Measurements from ENCODE around the gene NLK. TPM values are rescaled to one million over a fixed set of nuclear protein-coding genes. Genes with fewer than 3 reads are reported as not detected.

Gene NLK
- total RNA-seq, 1 donor: 10.5 TPM

DNA sequence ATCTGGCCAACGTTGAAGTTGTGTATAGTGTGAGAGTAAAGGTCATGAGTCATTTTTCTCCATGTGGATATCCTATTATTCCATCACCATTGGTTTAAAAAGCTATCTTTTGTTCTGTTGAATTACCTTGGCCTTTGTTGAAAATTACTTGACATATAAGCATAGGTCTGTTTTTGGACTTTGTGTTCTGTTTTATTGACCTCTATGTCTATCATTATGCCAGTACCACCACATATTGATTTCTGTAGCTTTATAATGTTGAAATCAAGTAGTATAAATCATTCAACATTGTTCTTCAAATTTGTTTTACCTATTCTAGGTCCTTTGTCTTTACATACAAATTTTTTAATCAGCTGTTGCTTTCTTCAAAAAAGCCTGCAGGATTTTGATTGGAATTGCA lies 58.5 kb downstream of the NLK start:
- Histone ChIP-seq H4K20me1 (ENCODE audit: insufficient read depth, low read length) (no peaks in the 10 kb centered on the region), H3K9me3 (ENCODE audit: low read depth, low read length) (no peaks in the 10 kb centered on the region), H3K27ac (ENCODE audit: low read depth, low read length) (no peak overlapping the region), H3K36me3 (ENCODE audit: insufficient read depth, low read length) (no peaks in the 10 kb centered on the region), H3K4me3 (ENCODE audit: insufficient read depth, low read length) (no peak overlapping the region), H3K4me1 (ENCODE audit: insufficient read depth, low read length) (no peaks in the 10 kb centered on the region), H2AFZ (ENCODE audit: low read length) (no peak overlapping the region), H3K27me3 (ENCODE audit: insufficient read depth, low read length) (no peaks in the 10 kb centered on the region), H3K4me2 (ENCODE audit: insufficient read depth, low read length) (no peak overlapping the region), H3K79me2 (ENCODE audit: insufficient read depth, low read length) (peaks cover 45% of the 10 kb centered on the region)
- TF ChIP-seq, protein P1, sequence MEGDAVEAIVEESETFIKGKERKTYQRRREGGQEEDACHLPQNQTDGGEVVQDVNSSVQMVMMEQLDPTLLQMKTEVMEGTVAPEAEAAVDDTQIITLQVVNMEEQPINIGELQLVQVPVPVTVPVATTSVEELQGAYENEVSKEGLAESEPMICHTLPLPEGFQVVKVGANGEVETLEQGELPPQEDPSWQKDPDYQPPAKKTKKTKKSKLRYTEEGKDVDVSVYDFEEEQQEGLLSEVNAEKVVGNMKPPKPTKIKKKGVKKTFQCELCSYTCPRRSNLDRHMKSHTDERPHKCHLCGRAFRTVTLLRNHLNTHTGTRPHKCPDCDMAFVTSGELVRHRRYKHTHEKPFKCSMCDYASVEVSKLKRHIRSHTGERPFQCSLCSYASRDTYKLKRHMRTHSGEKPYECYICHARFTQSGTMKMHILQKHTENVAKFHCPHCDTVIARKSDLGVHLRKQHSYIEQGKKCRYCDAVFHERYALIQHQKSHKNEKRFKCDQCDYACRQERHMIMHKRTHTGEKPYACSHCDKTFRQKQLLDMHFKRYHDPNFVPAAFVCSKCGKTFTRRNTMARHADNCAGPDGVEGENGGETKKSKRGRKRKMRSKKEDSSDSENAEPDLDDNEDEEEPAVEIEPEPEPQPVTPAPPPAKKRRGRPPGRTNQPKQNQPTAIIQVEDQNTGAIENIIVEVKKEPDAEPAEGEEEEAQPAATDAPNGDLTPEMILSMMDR (IDR thresholded peaks at IDR 0.05; ENCODE audit: extremely low read depth, low read depth, low read length): no peak
- peak; percentile 21 for DNase-seq (ENCODE audit: insufficient read length, low spot score, missing footprints)

DNA sequence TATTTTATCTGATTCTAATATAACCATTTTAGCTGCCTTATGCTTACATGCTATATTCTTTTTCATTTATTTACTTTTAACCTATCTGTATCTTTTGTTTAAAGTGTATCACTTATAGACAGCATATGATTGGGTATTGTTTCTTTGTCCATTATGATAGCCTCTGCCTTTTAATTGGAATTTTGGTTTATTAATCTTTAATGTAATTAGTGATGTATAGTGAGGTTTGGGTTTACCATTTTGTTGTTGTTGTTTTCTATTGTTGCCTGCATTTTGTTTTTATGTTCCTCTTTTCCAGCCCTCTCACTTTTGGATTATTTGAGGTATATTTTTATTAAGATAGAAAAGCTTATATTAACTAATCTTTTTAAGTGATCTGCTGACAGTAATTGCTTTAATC lies 59.4 kb downstream of the NLK start:
- Histone ChIP-seq H3K9me3 (ENCODE audit: low read depth, low read length) (no peaks in the 10 kb centered on the region), H2AFZ (ENCODE audit: low read length) (no peak overlapping the region), H3K79me2 (ENCODE audit: insufficient read depth, low read length) (peaks cover 37% of the 10 kb centered on the region), H3K36me3 (ENCODE audit: insufficient read depth, low read length) (no peaks in the 10 kb centered on the region), H3K4me3 (ENCODE audit: insufficient read depth, low read length) (no peak overlapping the region), H4K20me1 (ENCODE audit: insufficient read depth, low read length) (no peaks in the 10 kb centered on the region), H3K4me2 (ENCODE audit: insufficient read depth, low read length) (no peak overlapping the region), H3K27ac (ENCODE audit: low read depth, low read length) (no peak overlapping the region), H3K4me1 (ENCODE audit: insufficient read depth, low read length) (no peaks in the 10 kb centered on the region), H3K27me3 (ENCODE audit: insufficient read depth, low read length) (no peaks in the 10 kb centered on the region)
- no peak for DNase-seq (ENCODE audit: insufficient read length, low spot score, missing footprints)
- TF ChIP-seq, protein P1 (IDR thresholded peaks at IDR 0.05; ENCODE audit: extremely low read depth, low read depth, low read length): no peak

DNA sequence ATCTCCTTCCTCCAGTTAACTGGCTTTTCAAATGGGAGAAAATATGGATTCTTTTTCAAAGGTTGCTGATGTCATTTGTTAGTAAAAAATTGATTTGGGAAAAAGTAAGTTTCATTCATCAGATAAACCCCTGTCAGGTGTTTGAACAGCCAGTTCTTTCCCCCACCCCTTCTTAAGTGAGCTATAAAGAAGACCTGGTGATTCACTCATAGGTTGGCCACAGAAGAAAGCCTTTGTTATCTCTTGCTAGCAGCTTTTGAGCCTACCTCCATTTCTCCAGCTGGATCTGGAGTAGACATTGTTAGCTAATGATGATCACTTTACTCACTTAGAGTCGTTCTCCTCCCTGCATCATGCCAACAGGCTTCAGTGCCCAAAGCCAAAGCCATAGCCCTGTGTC lies 63.0 kb downstream of the NLK start:
- TF ChIP-seq, protein P1 (IDR thresholded peaks at IDR 0.05; ENCODE audit: extremely low read depth, low read depth, low read length): no peak
- Histone ChIP-seq H3K4me1 (ENCODE audit: insufficient read depth, low read length) (no peaks in the 10 kb centered on the region), H3K4me3 (ENCODE audit: insufficient read depth, low read length) (no peak overlapping the region), H3K4me2 (ENCODE audit: insufficient read depth, low read length) (no peak overlapping the region), H3K27me3 (ENCODE audit: insufficient read depth, low read length) (no peaks in the 10 kb centered on the region), H3K9me3 (ENCODE audit: low read depth, low read length) (no peaks in the 10 kb centered on the region), H3K36me3 (ENCODE audit: insufficient read depth, low read length) (no peaks in the 10 kb centered on the region), H3K27ac (ENCODE audit: low read depth, low read length) (no peak overlapping the region), H3K79me2 (ENCODE audit: insufficient read depth, low read length) (peaks cover 32% of the 10 kb centered on the region), H2AFZ (ENCODE audit: low read length) (no peak overlapping the region), H4K20me1 (ENCODE audit: insufficient read depth, low read length) (no peaks in the 10 kb centered on the region)
- DNase-seq (ENCODE audit: insufficient read length, low spot score, missing footprints): no peak

DNA sequence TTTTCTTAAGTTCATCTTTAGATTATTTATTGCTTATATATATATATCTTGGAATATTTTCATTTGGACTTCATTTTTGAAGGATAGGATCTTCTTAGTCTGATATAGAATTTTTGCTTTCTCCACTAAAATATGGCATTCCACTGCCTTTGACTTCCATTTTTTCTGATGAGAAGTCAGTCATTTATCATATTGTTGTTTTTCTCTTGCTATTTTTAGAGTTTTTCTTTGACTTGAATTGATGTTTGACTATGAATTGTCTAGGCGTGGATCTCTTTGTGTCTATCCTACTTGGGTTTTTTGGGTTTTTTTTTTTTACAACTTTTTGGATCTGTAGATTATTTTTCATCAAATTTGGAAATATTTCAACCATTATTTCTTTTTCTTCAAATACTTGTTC lies 67.7 kb downstream of the NLK start:
- no peak overlapping the region for H3K27ac ChIP-seq (ENCODE audit: low read depth, low read length)
- TF ChIP-seq, protein P1 (IDR thresholded peaks at IDR 0.05; ENCODE audit: extremely low read depth, low read depth, low read length): no peak
- no peaks in the 10 kb centered on the region for H3K9me3 ChIP-seq (ENCODE audit: low read depth, low read length)
- peaks cover 38% of the 10 kb centered on the region for H3K79me2 ChIP-seq (ENCODE audit: insufficient read depth, low read length)
- no peaks in the 10 kb centered on the region for H3K27me3 ChIP-seq (ENCODE audit: insufficient read depth, low read length)
- no peak overlapping the region for H3K4me2 ChIP-seq (ENCODE audit: insufficient read depth, low read length)
- peaks cover 4% of the 10 kb centered on the region for H3K4me1 ChIP-seq (ENCODE audit: insufficient read depth, low read length)
- DNase-seq (ENCODE audit: insufficient read length, low spot score, missing footprints): no peak
- no peaks in the 10 kb centered on the region for H4K20me1 ChIP-seq (ENCODE audit: insufficient read depth, low read length)
- H3K4me3 ChIP-seq (ENCODE audit: insufficient read depth, low read length): no peak overlapping the region
- H2AFZ ChIP-seq (ENCODE audit: low read length): no peak overlapping the region
- H3K36me3 ChIP-seq (ENCODE audit: insufficient read depth, low read length): no peaks in the 10 kb centered on the region

Data from osteoblast (primary cell).